Ishikawa (cell line): ENCODE results near the gene HHIP.

ENCODE experiments used
- CEBPB ChIP-seq: IDR thresholded peaks from 2 replicates; pipeline ENCODE4 v1.6.1; 2012
- CREB1 ChIP-seq: IDR thresholded peaks from 2 replicates; pipeline ENCODE4 v1.6.1; 2012; ENCODE audit warnings: low read depth
- EP300 ChIP-seq: IDR thresholded peaks from 2 replicates; pipeline ENCODE4 v1.6.1; 2012; ENCODE audit warnings: borderline replicate concordance
- FOXM1 ChIP-seq: IDR thresholded peaks from 2 replicates; pipeline ENCODE4 v1.6.1; 2012; ENCODE audit warnings: low read depth, borderline replicate concordance
- NFIC ChIP-seq: IDR thresholded peaks from 2 replicates; pipeline ENCODE4 v1.6.1; 2012
- RAD21 ChIP-seq: IDR thresholded peaks from 2 replicates; pipeline ENCODE4 v1.6.1; 2012; ENCODE audit warnings: low read depth
- REST ChIP-seq: IDR thresholded peaks from 2 replicates; pipeline ENCODE4 v1.6.1; 2012; ENCODE audit warnings: low read depth, mild to moderate bottlenecking
- TCF12 ChIP-seq: IDR thresholded peaks from 2 replicates; pipeline ENCODE4 v1.6.1; 2012; ENCODE audit warnings: low read depth
- YY1 ChIP-seq: IDR thresholded peaks from 2 replicates; pipeline ENCODE4 v1.6.1; 2012; ENCODE audit warnings: low read depth
- ZBTB7A ChIP-seq: IDR thresholded peaks from 2 replicates; pipeline ENCODE4 v1.6.1; 2012; ENCODE audit warnings: low read depth
- TF ChIP-seq, protein P1 (sequence below): IDR thresholded peaks from 2 replicates; pipeline ENCODE4 v1.6.1; 2012

DNA sequence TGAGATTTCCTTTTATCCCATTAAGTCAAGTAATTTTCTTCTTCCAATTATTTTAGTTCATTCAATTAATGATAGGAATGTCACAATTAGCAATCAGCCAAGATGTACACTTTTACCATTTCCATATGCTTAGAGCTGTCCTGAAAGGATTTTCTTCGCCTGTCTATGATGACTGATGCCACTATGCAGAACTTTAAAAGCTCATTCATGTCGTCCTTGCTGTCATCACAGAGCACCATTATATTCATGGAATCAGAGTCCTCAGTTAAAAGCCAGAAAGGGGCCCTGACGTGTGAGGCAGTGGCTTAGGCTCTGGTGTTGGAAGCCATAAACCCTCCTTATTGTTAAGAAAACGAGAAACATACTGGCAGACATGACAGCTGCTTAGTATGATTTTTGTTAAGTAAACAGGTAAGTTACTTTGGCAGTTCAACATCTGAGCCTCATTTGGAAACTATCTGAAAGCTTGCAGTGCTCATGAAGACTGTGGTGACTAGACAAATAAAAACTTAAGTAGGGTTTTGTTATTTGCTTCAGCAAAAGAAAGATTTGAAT, 73.1 kb downstream of the HHIP start:
- TF ChIP-seq YY1 (no peak), TCF12 (no peak), EP300 (no peak), RAD21 (no peak), CREB1 (no peak), CEBPB (no peak), ZBTB7A (no peak), FOXM1 (no peak), REST (no peak), NFIC (no peak)
- TF ChIP-seq, protein P1, sequence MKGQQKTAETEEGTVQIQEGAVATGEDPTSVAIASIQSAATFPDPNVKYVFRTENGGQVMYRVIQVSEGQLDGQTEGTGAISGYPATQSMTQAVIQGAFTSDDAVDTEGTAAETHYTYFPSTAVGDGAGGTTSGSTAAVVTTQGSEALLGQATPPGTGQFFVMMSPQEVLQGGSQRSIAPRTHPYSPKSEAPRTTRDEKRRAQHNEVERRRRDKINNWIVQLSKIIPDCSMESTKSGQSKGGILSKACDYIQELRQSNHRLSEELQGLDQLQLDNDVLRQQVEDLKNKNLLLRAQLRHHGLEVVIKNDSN: no peak
